ENCODE results near the gene IL10RB.
"Not testable (repeated sequence)": the region's sequence is repeated elsewhere in the genome, so short reads cannot be mapped to it uniquely, and the experiment has no call there.

Gene IL10RB

DNA sequence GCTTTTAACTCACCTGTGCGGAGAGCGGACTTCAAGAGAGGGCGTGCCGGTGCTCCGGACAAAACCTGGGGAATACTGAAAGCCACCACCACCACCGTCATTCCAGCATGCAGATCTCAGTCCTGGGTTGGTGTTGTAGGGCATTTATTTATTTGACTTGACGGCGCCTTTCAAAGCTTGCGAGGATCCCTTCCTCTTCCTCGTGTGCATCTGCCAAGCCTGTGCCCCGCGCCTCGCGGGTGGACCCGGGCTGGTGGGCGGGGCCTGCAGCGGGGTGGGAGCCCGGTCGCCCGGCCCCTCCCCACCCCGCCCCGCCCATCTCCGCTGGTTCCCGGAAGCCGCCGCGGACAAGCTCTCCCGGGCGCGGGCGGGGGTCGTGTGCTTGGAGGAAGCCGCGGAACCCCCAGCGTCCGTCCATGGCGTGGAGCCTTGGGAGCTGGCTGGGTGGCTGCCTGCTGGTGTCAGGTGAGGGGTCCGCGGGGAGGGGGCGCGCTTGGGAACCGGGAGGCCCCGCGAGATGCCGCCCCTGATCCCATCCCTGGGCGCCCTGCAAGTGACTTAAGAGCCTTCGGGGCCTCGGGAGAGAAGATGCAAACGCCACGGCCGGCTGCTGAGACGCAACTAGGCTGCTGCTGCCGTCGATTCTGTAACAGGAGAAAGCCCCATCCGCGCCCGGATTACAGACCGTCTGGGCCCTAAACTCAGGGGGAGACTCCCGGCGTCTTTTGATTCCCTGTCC is at the start of gene IL10RB:
IL10RB (plus strand) TSS at position 318 of the 739 bp plus-strand sequence; CDS start at position 417, 99 bp downstream.
- DNase-seq (ENCODE audit: low read depth) = no peak

DNA sequence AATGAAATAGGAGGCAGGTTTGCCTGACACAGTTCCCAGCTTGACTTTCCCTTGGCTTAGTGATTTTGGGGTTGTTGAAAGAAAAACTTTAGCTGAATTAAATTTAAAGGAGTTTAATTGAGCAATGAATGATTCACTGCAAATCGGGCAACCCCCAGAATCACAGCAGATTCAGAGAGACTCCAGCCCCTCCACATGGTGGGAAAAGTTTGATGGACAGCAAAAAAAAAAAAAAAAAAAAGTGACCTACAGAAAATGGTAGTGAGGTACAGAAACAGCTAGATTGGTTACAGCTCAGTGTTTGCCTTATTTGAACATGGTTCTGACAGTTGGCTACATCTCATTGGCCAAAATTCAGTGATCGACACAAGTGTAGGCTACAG is 49.0 kb upstream of the IL10RB start:
- no peak for DNase-seq (ENCODE audit: low read depth)

DNA sequence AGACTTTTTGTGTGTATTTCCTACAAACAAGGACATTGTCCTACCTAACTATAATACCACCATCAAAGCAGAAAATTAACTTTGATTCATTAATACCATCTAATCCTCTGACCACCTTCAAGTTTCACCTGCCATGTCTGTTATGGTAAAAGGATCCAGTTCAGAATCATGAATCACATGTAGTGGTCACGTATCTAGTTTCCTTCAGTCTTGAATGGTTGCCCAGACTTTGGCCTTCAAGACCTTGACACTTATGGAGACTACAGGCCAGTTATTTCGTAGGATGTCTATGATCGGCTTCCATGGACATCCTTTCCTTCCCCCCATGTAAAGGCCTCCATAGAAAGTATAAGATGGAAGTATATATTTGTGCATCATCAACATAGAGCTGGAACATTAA is 46.9 kb upstream of the IL10RB start:
- no peak for DNase-seq (ENCODE audit: low read depth)

DNA sequence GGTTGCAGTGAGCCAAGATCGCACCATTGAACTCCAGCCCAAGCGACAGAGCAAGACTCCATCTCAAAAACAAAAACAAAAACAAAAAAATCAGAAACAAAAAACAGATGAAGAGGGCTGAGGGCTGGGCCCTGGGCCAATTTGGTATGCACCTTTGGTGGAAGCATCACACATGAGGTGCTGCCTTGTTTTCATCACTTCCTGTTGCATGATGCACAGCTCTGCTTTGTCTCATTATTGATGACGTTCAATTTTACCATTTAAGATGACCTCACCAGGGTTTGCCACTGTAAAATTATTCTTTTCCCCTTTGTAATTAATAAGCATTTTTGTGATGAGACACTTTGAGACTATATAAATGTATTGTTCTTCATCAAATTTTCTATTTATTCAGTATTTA is 46.2 kb upstream of the IL10RB start:
- DNase-seq (ENCODE audit: low read depth) = no peak

DNA sequence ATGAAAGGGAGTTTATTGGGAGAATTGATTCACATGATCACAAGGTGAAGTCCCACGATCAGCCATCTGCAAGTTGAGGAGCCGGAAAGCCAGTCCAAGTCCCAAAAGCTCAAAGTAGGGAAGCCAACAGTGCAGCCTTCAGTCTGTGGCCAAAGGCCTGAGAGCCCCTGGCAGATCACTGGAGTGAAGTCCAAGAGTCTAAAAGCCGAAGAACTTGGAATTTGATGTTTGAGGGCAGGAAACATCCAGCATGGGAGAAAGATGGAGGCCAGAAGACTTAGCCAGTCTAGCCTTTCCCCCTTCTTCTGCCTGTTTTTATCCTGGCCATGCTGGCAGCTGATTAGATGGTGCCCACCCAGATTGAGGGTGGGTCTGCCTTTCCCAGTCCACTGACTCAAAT is 40.8 kb upstream of the IL10RB start:
- not testable (repeated sequence) for DNase-seq (ENCODE audit: low read depth)

DNA sequence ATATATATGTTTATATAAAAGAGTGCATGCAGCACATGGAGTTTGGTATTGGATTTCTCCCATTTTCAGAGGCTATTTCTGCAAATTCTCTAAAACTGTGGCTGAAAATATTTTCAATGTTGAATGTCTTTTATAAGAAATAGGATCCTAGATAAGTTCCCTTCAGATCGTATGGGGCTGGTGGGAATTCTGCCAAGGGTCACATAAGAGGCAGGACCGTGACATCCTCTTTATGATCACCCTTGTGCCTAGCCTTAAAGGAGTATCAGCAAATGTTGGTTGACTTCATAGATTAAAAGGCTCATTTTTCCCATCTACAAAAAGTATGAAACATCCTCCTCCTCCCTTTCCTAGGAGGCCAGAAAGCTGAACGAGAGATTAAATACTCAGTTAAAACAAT is 37.7 kb upstream of the IL10RB start:
- no peak for DNase-seq (ENCODE audit: low read depth)

DNA sequence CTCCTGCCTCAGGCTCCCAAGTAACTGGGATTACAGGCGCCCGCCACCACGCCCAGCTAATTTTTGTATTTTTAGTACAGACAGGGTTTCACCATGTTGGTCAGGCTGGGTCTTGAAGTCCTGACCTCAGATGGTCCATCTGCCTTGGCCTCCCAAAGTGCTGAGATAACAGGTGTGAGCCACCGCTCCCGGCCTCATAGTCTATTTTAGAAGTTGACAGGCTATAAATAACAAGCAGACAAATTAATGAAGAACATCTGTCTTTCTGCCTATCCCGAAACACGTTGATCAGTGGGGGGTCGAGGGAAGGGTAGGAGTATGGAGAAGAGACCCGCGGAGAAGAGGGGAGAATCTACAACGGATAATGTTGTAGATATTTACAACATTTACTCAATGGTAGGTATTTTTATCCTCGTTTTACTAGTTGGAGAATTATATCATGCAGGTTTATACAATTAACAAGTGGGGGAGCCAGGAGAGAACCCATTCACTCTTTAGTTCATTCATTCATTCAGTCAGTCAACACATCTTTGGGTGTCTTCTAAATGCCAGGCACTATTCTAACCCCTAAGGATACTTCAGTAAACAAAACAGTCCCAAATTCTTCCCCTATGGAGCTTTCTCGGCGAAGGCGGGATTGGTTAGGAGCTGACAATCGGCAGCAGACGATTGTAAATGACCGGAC is 36.9 kb upstream of the IL10RB start:
- no peak for DNase-seq (ENCODE audit: low read depth)

DNA sequence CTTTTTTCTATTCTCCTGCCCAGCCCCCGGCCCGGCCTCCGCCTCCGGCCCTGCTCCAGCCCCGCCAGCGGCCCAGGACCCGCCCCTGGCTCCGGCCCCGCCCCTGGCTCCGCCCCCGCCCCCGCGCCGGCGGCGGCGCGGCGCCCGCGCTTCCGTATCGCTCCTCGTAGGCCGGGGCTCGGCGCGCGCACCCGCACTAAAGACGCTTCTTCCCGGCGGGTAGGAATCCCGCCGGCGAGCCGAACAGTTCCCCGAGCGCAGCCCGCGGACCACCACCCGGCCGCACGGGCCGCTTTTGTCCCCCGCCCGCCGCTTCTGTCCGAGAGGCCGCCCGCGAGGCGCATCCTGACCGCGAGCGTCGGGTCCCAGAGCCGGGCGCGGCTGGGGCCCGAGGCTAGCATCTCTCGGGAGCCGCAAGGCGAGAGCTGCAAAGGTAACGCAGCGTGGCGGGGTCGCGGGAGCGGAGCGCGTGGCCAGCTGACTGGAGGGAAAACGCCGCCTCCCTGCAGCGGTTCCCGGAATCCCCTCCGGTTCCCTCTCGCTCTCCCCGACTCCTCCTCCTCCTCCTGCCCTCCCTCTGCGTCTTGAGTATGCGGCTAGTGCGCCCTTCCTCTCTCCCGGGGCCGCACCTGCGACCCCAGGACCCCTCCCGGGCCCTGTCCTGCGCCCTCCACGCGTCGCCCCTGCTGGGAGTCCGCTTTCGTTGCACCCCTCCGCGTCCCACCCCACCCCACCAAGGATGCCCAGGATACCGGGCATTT is 36.2 kb upstream of the IL10RB start, which contains the start of gene IFNAR2:
IFNAR2 (plus strand) TSS at position 155 of the 761 bp plus-strand sequence. CDS start 11,985 bp downstream, outside the sequence.
- peak; percentile 22 for DNase-seq (ENCODE audit: low read depth)

DNA sequence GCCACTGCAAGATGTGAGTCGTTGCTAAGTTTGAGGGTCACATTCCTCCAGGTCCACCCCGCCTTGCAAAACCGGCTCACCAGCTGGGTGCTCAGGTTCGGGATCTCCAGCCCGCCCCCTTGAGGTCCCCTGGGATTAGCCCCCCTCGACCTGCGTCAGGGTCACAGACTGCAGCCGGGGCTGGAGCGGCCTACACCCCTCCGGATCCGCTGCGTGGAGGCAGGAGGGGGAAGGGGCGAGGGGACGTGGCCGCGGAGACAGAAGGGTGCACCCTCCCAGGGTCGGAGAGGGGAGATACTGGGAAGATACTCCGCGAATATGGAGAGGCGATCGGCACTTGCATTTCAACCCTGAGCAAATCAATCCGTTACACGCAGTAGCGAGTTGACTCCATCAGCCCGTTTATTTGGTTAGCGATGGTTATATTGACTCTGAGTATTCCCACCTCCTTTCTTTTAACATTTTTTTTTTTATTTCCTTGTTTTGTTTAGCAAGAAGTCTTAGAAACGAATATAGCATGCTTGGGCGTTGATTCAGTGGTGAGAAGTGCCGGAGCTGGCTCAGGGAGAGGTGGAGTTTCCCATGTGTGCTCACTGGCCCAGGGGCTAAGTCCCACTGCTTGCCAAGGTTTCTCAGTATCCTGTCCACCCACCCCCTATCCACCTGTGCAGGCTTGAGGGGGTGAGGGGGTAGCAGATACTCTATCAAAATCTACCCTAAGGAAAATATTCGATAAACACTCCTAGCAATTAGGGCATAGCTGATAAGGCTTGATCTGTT is 35.4 kb upstream of the IL10RB start:
- DNase-seq (ENCODE audit: low read depth) = peak; percentile 29

DNA sequence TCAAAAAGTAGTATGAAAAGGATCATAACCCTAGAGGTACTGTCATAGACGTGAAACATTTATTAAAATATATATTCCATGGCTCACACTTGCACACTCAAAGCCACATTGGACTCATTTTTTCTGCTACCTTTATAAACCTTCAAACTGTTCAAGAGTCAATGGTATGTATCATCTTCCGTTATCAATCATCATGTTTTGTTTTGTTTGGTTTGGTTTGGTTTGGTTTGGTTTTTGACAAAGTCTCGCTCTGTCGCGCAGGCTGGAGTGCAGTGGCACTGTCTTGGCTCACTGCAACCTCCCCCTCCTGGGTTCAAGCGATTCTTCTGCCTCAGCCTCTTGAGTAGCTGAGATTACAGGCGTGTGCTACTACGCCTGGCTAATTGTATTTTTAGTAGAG is 34.6 kb upstream of the IL10RB start:
- no peak for DNase-seq (ENCODE audit: low read depth)

DNA sequence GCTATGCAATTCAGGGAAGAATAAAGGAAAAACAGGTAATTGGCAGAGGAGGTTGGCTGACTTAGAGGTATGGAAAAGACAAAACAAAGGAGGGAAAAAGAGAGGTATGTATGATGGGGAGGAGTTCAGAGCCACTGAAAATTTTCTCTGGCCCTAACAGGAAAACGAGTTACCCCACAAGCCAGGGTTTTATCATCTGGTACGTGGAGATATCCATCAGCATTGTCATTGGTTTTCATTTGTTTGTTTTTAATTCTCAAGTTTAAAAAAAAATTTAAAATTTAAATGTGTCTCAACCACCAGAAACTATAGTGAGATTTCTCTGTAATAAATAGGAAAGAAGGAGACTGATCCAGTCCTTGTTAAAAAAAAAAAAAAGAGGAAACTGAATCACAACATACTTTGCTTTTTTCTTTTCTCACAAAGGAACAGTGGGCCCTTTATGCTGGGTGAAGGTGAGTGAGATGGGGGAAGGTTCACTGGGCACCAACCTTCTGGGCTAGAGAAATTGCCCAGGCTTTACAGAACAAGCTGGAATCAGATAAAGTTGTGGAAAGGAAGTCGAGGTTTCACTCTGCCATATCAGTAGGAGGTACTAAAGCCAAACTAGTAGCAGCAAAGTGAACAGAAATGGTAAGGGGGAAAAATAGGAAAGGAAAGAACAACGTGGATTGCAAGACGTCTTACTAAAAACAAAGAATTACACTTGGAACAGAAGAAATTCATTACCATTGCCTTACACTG is 33.7 kb upstream of the IL10RB start:
- DNase-seq (ENCODE audit: low read depth) = no peak

DNA sequence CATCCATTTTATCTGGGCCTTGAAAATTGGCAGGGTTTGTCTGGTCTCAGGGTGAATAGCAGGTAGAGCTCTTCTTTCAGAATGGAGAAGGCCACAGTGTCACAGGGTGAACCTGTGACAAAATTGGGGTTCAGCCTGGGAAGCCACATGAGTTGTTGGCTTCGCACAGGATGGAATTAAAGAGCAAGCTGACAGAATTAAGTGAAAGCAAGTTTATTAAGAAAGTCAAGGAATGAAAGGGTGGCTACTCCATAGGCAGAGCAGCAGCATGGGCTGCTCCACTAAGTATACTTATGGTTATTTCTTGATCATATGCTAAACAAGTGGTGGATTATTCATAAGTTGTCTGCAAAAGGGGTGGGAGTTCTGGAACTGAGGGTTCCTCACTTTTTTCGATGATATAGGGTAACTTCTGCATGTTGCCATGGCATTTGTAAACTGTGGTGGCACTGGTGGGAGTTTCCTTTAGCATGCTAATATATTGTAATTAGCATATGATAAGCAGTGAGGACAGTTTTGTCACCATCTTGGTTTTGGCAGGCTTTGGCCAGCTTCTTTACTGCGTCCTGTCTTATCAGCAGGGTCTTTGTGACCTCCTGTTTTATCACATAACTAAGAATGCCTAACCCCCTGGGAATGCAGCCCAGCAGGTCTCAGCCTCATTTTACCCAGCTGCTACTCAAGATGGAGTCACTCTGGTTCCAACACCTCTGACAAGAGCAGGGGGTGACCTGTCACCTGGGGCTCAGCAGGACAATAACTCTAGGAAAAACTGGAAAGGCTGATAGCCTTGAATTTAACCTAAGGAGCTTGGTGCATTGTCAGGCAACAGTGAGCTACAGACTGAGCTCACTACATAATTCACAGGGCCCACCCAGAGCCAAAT is 31.3 kb upstream of the IL10RB start:
- no peak for DNase-seq (ENCODE audit: low read depth)

DNA sequence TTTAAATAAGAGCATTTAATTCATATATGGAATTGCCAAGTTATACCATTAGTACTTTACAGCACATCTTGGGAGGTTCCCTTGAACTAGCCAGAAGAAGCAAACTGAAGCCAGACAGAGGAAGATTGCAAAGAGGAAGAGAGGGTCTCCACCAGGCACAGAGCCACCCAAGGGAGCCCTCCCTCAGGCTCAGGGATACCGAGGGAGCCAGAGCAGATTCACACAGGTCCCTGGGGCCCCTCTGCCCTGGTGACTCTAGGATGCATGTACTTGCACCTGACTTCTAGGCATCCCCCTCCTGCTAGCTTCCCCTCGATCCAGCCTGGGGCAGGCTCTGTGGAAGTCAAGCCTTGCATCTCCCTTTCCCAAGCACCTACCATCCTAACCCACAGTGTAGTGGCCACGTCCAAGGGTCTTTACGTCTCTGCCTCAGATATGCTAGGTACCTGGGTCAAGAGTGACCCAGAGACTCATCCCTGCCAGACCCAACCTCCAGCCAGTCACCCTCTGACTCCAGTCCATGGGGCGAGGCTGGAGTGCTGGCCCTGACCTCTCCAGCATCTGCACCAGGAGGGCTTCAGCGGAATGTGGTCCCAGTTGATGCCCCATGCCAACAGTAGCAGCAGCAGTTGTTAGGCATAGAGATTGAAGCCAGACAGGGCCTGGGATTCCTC is 30.0 kb upstream of the IL10RB start:
- DNase-seq (ENCODE audit: low read depth) = no peak

DNA sequence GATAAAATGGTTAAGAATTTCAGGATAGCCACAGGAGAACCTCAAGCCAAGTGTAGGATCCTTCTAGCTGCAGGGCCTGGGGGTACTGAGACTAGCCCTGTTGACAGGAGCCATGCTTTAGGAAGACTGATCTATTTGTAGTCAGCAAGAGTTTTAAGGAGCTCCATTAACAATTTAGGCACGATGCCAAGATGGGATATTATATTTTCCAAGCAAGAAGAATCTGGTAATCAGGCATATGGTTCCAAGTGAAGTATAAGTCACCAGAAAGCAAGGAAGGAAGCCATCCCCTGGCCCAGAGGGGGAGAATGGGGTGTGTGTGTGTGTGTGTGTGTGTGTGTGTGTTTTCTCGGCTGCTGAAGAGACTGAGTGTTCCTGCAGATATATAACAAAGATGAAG is 29.4 kb upstream of the IL10RB start:
- no peak for DNase-seq (ENCODE audit: low read depth)

DNA sequence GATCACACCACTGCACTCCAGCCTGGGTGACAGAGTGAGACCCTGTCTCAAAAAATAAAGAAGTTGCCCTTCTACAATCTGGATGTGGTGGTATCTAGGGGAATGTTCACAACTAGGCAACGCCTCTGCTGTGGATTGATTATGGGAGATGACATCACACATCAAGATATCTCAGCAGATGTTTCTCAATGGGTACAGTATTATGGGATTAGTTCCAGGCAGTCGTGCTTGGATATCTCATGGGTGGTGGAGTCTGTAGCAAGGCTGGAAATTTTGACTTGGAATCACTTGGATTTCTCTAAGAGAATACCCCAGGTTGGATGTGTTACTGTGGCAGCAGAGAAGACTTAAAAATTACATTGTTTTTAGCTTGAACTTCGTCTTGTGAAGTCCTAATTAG is 28.7 kb upstream of the IL10RB start:
- DNase-seq (ENCODE audit: low read depth) = no peak

DNA sequence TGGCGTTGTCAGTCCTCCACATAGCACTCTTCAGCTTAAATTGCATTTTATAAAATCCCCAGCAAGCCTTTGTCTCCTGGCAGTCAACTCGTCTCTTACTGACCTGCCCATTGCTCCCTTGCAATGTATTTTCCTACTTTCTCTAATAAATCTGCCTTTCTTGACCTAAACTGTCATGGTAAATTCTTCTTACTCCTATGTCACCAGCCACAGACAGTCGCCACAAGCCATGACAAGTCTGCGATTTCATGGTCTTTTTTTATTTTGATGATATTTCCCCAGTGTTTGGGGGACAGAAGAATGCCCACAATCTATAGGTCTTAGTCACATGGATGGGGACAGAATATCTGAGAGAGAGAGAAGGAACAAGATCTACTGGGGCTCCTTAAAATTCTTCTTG is 28.0 kb upstream of the IL10RB start:
- DNase-seq (ENCODE audit: low read depth) = no peak

DNA sequence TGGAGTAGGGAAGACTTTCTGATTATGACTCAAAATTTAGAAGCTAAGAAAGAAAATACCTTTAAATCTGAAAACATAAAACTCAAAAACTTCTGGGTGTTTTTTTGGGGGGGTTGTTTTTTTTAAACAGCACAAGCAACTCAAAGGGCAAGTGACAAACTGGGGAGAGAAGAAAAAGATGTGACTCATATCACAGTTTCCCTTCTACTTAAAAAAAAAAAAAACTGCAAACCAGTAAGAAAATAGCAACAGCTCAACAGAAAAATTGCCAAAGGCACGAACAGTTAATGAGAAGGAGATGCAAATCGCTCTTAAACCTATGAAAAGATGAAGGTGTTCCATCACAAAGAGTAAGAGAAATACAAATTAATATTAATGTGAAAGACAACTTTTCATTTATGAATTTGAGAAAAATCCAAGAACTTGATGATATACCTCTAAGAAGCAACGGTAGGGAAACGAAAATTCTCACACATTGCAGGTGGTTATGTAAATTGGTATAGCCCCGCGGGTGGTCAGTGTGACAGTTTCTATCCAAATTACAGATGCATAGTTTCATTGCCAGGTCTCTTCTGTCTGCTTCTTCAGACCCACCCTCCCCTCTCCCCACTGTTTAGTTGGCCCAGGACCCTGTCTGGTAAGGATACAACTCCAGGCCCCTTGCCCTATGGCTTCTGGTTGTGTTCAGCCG is 27.5 kb upstream of the IL10RB start:
- no peak for DNase-seq (ENCODE audit: low read depth)

DNA sequence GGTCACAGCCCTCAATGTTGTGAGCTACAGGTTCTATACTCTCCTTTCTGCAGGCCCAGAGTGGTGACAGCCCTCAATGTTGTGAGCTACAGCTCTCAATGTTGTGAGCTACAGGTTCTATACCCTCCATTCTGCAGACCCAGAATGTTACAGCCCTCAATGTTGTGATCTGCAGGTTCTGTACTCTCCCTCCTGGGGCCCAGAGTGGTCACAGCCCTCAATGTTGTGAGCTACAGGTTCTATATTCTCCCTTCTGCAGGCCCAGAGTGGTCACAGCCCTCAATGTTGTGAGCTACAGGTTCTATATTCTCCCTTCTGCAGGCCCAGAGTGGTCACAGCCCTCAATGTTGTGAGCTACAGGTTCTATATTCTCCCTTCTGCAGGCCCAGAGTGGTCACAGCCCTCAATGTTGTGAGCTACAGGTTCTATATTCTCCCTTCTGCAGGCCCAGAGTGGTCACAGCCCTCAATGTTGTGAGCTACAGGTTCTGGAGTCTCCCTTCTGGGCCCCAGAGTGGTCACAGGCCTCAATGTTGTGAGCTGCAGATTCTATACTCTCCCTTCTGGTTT is 26.5 kb upstream of the IL10RB start:
- DNase-seq (ENCODE audit: low read depth) = not testable (repeated sequence)

DNA sequence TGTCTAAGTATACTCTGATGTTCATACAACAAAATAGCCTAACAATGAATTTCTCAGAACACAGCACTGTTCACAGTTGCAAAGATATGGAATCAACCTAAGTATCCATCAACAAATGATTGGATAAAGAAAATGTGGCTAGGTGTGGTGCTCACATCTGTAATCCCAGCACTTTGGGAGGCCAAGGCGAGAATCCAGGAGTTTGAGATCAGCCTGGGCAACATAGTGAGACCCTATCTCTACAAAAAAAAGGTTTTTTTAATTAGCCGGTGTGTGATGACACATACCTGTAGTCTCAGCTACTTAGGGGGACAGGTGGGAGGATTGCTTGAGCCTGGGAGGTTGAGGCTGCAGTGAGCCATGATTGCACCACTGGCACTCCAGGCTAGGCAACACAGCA is 25.8 kb upstream of the IL10RB start:
- no peak for DNase-seq (ENCODE audit: low read depth)

Measured in HS-27A (cell line).